SH-SY5Y (cell line): Measurements from ENCODE around the gene RAI14.

ENCODE experiments used
- GATA2 ChIP-seq: IDR thresholded peaks from 2 replicates; pipeline ENCODE4 v1.6.1; 2011; ENCODE audit warnings: mild to moderate bottlenecking, low read depth, low read length
- GATA3 ChIP-seq: IDR thresholded peaks from 2 replicates; pipeline ENCODE4 v1.6.1; 2011; ENCODE audit warnings: low read depth, mild to moderate bottlenecking, low read length, moderate library complexity

- TF ChIP-seq GATA2 (no peak), GATA3 (no peak)
Measured at GRCh38 chr5:34876275-34876674, 220.1 kb downstream of the RAI14 start.
